Neural cell (in vitro differentiated cells): ENCODE data around the gene IRX3.

Experiments used
- EP300 ChIP-seq: fragments of 450-650 bp; conservative IDR thresholded peaks from 2 replicates; pipeline ENCODE4 v1.6.1; 2014; ENCODE audit warnings: antibody characterized with exemption, mild to moderate bottlenecking, moderate library complexity; ENCODE audit not compliant: poor library complexity, severe bottlenecking
- EZH2 ChIP-seq: fragments of 200-600, 300-800 bp; shearing (Covaris generic), sonication (generic); IDR thresholded peaks from 2 replicates; pipeline ENCODE4 v1.6.1; 2014; ENCODE audit warnings: antibody characterized with exemption, low read length, borderline replicate concordance, mild to moderate bottlenecking; ENCODE audit not compliant: insufficient read depth, poor library complexity, severe bottlenecking
- POLR2AphosphoS5 ChIP-seq: IDR thresholded peaks from 2 replicates; pipeline ENCODE4 v1.6.1; 2012
- RAD21 ChIP-seq: fragments of 450-650 bp; conservative IDR thresholded peaks from 2 replicates; pipeline ENCODE4 v1.6.1; 2014; ENCODE audit warnings: antibody characterized with exemption, mild to moderate bottlenecking, moderate library complexity
- TAF1 ChIP-seq: IDR thresholded peaks from 2 replicates; pipeline ENCODE4 v1.6.1; 2012; ENCODE audit warnings: low read depth
- TF ChIP-seq, protein P1 (sequence below): IDR thresholded peaks from 2 replicates; pipeline ENCODE4 v1.6.1; 2012; ENCODE audit warnings: borderline replicate concordance
- TF ChIP-seq, protein P2 (sequence below): fragments of 450-650 bp; IDR thresholded peaks from 2 replicates; pipeline ENCODE4 v1.5.1; 2014; ENCODE audit warnings: antibody characterized with exemption, mild to moderate bottlenecking, moderate library complexity; ENCODE audit not compliant: poor library complexity, severe bottlenecking

DNA sequence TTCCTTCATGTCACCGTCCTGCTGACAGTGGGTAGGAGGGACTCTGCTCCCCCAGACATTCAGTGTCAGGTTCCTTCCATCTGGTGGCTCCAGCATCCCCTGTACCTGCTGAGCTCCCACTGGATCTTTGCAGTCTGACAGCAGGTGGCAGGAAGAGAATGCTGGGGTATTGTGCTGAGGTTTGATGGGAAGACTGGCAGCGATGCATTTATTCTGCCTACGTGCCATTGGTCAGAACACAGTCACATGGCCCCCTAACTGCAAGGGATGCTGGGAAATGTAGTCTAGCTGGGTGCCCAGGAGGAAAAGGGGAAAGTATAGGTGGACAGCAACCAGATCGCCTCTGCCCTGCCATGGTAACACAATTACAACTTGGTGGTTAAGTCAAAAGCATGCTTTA, 44.4 kb downstream of the IRX3 start:
- TF ChIP-seq, protein P1, sequence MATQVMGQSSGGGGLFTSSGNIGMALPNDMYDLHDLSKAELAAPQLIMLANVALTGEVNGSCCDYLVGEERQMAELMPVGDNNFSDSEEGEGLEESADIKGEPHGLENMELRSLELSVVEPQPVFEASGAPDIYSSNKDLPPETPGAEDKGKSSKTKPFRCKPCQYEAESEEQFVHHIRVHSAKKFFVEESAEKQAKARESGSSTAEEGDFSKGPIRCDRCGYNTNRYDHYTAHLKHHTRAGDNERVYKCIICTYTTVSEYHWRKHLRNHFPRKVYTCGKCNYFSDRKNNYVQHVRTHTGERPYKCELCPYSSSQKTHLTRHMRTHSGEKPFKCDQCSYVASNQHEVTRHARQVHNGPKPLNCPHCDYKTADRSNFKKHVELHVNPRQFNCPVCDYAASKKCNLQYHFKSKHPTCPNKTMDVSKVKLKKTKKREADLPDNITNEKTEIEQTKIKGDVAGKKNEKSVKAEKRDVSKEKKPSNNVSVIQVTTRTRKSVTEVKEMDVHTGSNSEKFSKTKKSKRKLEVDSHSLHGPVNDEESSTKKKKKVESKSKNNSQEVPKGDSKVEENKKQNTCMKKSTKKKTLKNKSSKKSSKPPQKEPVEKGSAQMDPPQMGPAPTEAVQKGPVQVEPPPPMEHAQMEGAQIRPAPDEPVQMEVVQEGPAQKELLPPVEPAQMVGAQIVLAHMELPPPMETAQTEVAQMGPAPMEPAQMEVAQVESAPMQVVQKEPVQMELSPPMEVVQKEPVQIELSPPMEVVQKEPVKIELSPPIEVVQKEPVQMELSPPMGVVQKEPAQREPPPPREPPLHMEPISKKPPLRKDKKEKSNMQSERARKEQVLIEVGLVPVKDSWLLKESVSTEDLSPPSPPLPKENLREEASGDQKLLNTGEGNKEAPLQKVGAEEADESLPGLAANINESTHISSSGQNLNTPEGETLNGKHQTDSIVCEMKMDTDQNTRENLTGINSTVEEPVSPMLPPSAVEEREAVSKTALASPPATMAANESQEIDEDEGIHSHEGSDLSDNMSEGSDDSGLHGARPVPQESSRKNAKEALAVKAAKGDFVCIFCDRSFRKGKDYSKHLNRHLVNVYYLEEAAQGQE: no peak
- TF ChIP-seq, protein P2, sequence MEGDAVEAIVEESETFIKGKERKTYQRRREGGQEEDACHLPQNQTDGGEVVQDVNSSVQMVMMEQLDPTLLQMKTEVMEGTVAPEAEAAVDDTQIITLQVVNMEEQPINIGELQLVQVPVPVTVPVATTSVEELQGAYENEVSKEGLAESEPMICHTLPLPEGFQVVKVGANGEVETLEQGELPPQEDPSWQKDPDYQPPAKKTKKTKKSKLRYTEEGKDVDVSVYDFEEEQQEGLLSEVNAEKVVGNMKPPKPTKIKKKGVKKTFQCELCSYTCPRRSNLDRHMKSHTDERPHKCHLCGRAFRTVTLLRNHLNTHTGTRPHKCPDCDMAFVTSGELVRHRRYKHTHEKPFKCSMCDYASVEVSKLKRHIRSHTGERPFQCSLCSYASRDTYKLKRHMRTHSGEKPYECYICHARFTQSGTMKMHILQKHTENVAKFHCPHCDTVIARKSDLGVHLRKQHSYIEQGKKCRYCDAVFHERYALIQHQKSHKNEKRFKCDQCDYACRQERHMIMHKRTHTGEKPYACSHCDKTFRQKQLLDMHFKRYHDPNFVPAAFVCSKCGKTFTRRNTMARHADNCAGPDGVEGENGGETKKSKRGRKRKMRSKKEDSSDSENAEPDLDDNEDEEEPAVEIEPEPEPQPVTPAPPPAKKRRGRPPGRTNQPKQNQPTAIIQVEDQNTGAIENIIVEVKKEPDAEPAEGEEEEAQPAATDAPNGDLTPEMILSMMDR: no peak
- TF ChIP-seq POLR2AphosphoS5 (no peak), EP300 (no peak), EZH2 (no peak), RAD21 (no peak), TAF1 (no peak)
